ENCODE measurements around the gene MED15. TPM values are rescaled to one million over a fixed set of nuclear protein-coding genes. Genes with fewer than 3 reads are reported as not detected.

The MED15 gene
- total RNA-seq, 1 donor from 2014 or later = 84.5 TPM

GRCh38 chr22:20546541-20546950, 39.1 kb downstream of the MED15 start:
- Mint-ChIP-seq H3K36me3 (ENCODE audit: low read depth) (peaks cover 11% of the 10 kb centered on the region), H3K4me1 (peaks cover 50% of the 10 kb centered on the region), H3K4me3 (no peak overlapping the region), H3K27ac (ENCODE audit: unreplicated experiment) (no peak overlapping the region), H3K9me3 (no peaks in the 10 kb centered on the region), H3K27me3 (ENCODE audit: low read depth) (no peaks in the 10 kb centered on the region)
- TF ChIP-seq, protein P1, sequence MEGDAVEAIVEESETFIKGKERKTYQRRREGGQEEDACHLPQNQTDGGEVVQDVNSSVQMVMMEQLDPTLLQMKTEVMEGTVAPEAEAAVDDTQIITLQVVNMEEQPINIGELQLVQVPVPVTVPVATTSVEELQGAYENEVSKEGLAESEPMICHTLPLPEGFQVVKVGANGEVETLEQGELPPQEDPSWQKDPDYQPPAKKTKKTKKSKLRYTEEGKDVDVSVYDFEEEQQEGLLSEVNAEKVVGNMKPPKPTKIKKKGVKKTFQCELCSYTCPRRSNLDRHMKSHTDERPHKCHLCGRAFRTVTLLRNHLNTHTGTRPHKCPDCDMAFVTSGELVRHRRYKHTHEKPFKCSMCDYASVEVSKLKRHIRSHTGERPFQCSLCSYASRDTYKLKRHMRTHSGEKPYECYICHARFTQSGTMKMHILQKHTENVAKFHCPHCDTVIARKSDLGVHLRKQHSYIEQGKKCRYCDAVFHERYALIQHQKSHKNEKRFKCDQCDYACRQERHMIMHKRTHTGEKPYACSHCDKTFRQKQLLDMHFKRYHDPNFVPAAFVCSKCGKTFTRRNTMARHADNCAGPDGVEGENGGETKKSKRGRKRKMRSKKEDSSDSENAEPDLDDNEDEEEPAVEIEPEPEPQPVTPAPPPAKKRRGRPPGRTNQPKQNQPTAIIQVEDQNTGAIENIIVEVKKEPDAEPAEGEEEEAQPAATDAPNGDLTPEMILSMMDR (conservative IDR thresholded peaks at IDR 0.05) = no peak
- no peak for DNase-seq (ENCODE audit: low read depth, low spot score)

DNA sequence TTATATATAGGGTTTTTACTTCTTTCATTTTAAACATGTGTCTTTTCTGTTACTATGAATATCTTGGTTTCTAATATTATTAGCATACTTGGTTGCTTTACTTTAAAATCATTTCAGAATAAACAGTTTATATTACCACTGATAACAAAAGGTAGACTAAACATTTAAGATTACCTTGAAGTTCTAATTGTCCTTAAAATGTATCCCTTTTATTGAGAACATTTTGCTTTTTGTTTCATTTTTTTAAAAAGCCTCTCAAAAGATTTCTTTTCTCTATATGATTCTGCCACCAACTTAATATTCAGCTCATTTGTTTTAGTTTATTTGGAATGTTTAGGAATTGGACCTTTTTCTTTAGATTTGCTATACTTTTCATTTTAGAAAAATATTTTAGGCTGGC, 39.6 kb downstream of the MED15 start:
- TF ChIP-seq, protein P1 (conservative IDR thresholded peaks at IDR 0.05) = no peak
- H3K9me3 Mint-ChIP-seq = no peaks in the 10 kb centered on the region
- no peak overlapping the region for H3K4me3 Mint-ChIP-seq
- peaks cover 11% of the 10 kb centered on the region for H3K36me3 Mint-ChIP-seq (ENCODE audit: low read depth)
- no peak overlapping the region for H3K27ac Mint-ChIP-seq (ENCODE audit: unreplicated experiment)
- H3K27me3 Mint-ChIP-seq (ENCODE audit: low read depth) = no peaks in the 10 kb centered on the region
- DNase-seq (ENCODE audit: low read depth, low spot score) = no peak
- H3K4me1 Mint-ChIP-seq = peaks cover 54% of the 10 kb centered on the region

GRCh38 chr22:20548806-20549205, 41.4 kb downstream of the MED15 start:
- no peak overlapping the region for H3K27ac Mint-ChIP-seq (ENCODE audit: unreplicated experiment)
- H3K36me3 Mint-ChIP-seq (ENCODE audit: low read depth) = peaks cover 6% of the 10 kb centered on the region
- no peak for DNase-seq (ENCODE audit: low read depth, low spot score)
- no peaks in the 10 kb centered on the region for H3K9me3 Mint-ChIP-seq
- H3K4me1 Mint-ChIP-seq = peaks cover 58% of the 10 kb centered on the region
- no peak overlapping the region for H3K4me3 Mint-ChIP-seq
- TF ChIP-seq, protein P1 (conservative IDR thresholded peaks at IDR 0.05) = no peak
- no peaks in the 10 kb centered on the region for H3K27me3 Mint-ChIP-seq (ENCODE audit: low read depth)

DNA sequence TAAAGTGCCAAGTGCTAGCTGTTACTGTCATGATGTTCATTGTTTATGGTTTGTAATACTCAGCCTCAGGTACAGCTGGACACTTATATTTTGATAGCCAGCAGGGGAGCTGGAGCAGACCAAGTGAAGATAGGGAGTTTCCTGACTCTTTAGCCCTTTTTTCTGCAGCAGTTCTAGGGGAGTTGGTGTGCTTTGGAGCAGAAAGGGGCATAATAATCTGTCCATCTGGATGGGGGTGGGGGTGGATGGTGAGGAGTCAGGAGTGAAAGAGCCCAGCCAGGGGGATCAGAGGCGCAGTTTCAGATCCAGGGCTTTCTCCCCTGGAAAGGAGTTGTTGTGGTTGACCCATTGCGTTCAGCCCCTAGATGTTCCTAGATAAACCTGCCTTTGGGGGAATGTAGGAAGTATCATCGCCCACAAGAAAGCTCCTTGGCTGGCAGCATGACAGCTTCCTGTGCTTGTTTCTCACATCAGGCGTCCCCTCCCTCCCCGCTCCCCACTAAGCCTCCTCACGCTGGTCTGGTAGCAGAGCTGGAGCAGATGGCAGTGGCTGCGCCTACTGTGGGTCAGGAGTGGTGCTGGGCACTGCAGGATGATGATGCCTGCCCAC, 41.9 kb downstream of the MED15 start:
- TF ChIP-seq, protein P1 (conservative IDR thresholded peaks at IDR 0.05) = no peak
- H3K36me3 Mint-ChIP-seq (ENCODE audit: low read depth) = peaks cover 5% of the 10 kb centered on the region
- no peaks in the 10 kb centered on the region for H3K27me3 Mint-ChIP-seq (ENCODE audit: low read depth)
- DNase-seq (ENCODE audit: low read depth, low spot score) = no peak
- peak overlapping the region; percentile 60 for H3K27ac Mint-ChIP-seq (ENCODE audit: unreplicated experiment)
- peaks cover 58% of the 10 kb centered on the region for H3K4me1 Mint-ChIP-seq
- no peaks in the 10 kb centered on the region for H3K9me3 Mint-ChIP-seq
- H3K4me3 Mint-ChIP-seq = no peak overlapping the region

DNA sequence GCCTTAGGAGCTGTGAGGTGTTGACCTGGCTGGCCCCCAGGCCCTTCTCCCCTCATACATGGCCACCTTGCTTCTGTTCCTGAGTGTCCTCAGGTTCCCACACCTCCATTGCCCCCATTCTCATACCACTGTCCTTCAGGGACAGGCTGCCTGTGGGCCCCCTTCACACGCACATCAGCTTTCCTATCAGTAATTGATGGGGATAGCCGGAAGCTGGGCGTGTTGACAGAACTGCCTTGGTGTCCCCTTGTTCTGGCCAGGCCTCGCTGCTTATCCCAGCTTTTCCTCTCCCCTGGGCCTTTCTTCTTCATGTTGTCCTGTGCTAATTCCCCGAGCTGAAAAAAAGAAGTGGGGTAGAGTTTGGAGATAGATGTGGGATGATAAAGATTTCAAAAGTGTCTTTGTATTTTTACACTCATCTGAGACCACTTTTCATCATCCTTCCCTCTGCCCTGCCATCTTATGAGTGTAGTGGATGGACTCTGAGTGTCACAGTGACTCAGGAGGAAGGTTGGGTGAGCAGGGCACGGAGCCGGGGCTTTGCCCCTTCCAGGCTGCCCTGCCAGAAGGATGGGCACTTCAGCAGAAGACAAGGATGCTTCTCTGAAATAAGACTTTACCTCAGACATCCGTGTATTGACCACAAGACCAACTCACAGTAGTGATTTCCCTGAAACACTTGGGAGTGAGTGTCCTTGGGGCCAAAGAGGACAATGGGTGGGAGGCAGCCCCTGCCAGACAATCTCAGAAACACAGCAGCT, 42.8 kb downstream of the MED15 start:
- Mint-ChIP-seq H3K4me3 (peak overlapping the region; percentile 29), H3K36me3 (ENCODE audit: low read depth) (no peaks in the 10 kb centered on the region), H3K9me3 (no peaks in the 10 kb centered on the region), H3K4me1 (peaks cover 53% of the 10 kb centered on the region), H3K27ac (ENCODE audit: unreplicated experiment) (peak overlapping the region; percentile 89), H3K27me3 (ENCODE audit: low read depth) (no peaks in the 10 kb centered on the region)
- TF ChIP-seq, protein P1 (conservative IDR thresholded peaks at IDR 0.05) = no peak
- DNase-seq (ENCODE audit: low read depth, low spot score) = no peak
